Measurements from ENCODE around the gene MYRFL.

DNA sequence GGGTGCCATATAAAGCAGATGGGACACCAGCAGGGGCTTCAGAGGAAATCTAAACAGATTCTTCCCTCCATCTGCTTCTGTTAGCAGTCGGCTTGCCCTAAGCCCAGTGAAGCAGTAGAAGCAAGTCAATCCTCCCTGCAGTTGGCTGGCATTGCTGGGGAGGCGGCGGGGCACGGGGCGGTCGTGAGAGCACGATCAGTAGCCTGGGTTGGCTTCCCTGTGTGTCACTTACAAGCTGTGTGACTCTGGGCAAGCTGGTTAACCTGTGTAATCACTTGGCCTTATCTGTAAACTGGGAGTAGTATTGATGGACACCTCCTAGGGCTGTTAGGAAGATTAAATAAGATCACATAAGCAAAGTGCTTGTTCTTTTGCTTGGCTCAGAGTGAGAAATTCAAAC is 19.4 kb downstream of the MYRFL start:
- TF ChIP-seq, protein P1, sequence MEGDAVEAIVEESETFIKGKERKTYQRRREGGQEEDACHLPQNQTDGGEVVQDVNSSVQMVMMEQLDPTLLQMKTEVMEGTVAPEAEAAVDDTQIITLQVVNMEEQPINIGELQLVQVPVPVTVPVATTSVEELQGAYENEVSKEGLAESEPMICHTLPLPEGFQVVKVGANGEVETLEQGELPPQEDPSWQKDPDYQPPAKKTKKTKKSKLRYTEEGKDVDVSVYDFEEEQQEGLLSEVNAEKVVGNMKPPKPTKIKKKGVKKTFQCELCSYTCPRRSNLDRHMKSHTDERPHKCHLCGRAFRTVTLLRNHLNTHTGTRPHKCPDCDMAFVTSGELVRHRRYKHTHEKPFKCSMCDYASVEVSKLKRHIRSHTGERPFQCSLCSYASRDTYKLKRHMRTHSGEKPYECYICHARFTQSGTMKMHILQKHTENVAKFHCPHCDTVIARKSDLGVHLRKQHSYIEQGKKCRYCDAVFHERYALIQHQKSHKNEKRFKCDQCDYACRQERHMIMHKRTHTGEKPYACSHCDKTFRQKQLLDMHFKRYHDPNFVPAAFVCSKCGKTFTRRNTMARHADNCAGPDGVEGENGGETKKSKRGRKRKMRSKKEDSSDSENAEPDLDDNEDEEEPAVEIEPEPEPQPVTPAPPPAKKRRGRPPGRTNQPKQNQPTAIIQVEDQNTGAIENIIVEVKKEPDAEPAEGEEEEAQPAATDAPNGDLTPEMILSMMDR (IDR thresholded peaks at IDR 0.05 in 8 of 11, conservative IDR thresholded peaks at IDR 0.05 in 3 of 11): no peak
- no peak for TF ChIP-seq POLR2AphosphoS5 (IDR thresholded peaks at IDR 0.05)
- TF ChIP-seq POLR2A (IDR thresholded peaks at IDR 0.05): no peak

Data from spleen (tissue), 7 donors.